H1 (cell line): Measurements from ENCODE around the gene ZMIZ1. TPM values are rescaled to one million over a fixed set of nuclear protein-coding genes. Genes with fewer than 3 reads are reported as not detected.
A peak's percentile ranks its signal among the peaks of the same experiment; 100 is the strongest.

ENCODE experiments used
- BACH1 ChIP-seq: IDR thresholded peaks from 2 replicates; pipeline ENCODE4 v1.6.1; 2012; ENCODE audit warnings: low read length, improper control_type of control experiment
- BRCA1 ChIP-seq: IDR thresholded peaks from 2 replicates; pipeline ENCODE4 v1.6.1; 2012; ENCODE audit warnings: low read depth, low read length, improper control_type of control experiment
- CHD1 ChIP-seq: IDR thresholded peaks from 2 replicates; pipeline ENCODE4 v1.6.1; 2012; ENCODE audit warnings: low read depth, low read length, improper control_type of control experiment
- CREB1 ChIP-seq: IDR thresholded peaks from 2 replicates; pipeline ENCODE4 v1.6.1; 2012; ENCODE audit warnings: inconsistent platforms
- EGR1 ChIP-seq: IDR thresholded peaks from 2 replicates; pipeline ENCODE4 v1.6.1; 2011; ENCODE audit warnings: low read depth, low read length, borderline replicate concordance
- EZH2 ChIP-seq: fragments of 200-600 bp; sonication (generic); IDR thresholded peaks from 2 replicates; pipeline ENCODE4 v1.7.1; 2012; ENCODE audit warnings: low read depth, mild to moderate bottlenecking, moderate library complexity, low read length, inconsistent platforms; ENCODE audit not compliant: severe bottlenecking
- JUN ChIP-seq: IDR thresholded peaks from 2 replicates; pipeline ENCODE4 v1.6.1; 2011; ENCODE audit warnings: low read depth, mild to moderate bottlenecking, improper control_type of control experiment, low read length
- KDM1A ChIP-seq: fragments of 200-600, 300-600 bp; sonication (generic); IDR thresholded peaks from 2 replicates; pipeline ENCODE4 v1.7.1; 2016; ENCODE audit warnings: mild to moderate bottlenecking, low read length, borderline replicate concordance
- NANOG ChIP-seq: IDR thresholded peaks from 2 replicates; pipeline ENCODE4 v1.6.1; 2011; ENCODE audit warnings: low read length, low read depth, mild to moderate bottlenecking, inconsistent platforms; ENCODE audit not compliant: insufficient read depth, poor library complexity, severe bottlenecking
- RFX5 ChIP-seq: IDR thresholded peaks from 2 replicates; pipeline ENCODE4 v1.6.1; 2011; ENCODE audit warnings: low read depth, low read length, improper control_type of control experiment, borderline replicate concordance
- RXRA ChIP-seq: IDR thresholded peaks from 2 replicates; pipeline ENCODE4 v1.6.1; 2011; ENCODE audit warnings: low read depth, mild to moderate bottlenecking, low read length, moderate library complexity; ENCODE audit not compliant: insufficient read depth
- SIN3A ChIP-seq, 2 experiments: IDR thresholded peaks in 1 of 2; conservative IDR thresholded peaks in 1 of 2; 2 replicates each; pipeline ENCODE4 v1.6.1; 2011 to 2012; ENCODE audit warnings: low read length in 2 of 2, improper control_type of control experiment in 1 of 2, low read depth in 1 of 2, mild to moderate bottlenecking in 1 of 2
- SP1 ChIP-seq: IDR thresholded peaks from 2 replicates; pipeline ENCODE4 v1.6.1; 2011; ENCODE audit warnings: low read depth, low read length
- TAF7 ChIP-seq: optimal IDR thresholded peaks from 2 replicates; pipeline ENCODE3; 2011; ENCODE audit warnings: low read depth, mild to moderate bottlenecking, inconsistent platforms, low read length, moderate library complexity, borderline replicate concordance
- TBP ChIP-seq: IDR thresholded peaks from 2 replicates; pipeline ENCODE4 v1.6.1; 2011; ENCODE audit warnings: low read depth, low read length, improper control_type of control experiment
- ZNF274 ChIP-seq: IDR thresholded peaks from 2 replicates; pipeline ENCODE4 v1.7.0; 2012; ENCODE audit warnings: low read length, borderline replicate concordance; ENCODE audit errors: extremely low read depth
- polyA plus RNA-seq, 7 experiments: library from polyadenylated mRNA; depleted of rRNA in 3 of 7; stranded (reverse) in 5 of 7; unstranded in 2 of 7; fragments of >200 nt in 5 of 7; fragments of 200-250 nt in 2 of 7; gene quantifications; 1 replicate in 5 of 7; 2 replicates in 1 of 7; 4 replicates in 1 of 7; pipeline versions ENCODE4 v1.2.1 to v1.2.3, GENCODE V29; 2011 to 2013; ENCODE audit warnings: missing spikeins in 2 of 7, mixed read lengths in 2 of 7
- total RNA-seq: library from RNA; stranded (reverse); fragmentation: NEBNext Ultra II Directional; extraction: Animal tissue kit (Norgen Biotek cat#: 25700); gene quantifications from 2 replicates; pipeline ENCODE4 v1.2.1, GENCODE V29; 2021
- TF ChIP-seq, protein P1 (sequence below): IDR thresholded peaks from 2 replicates; pipeline ENCODE4 v1.6.1; 2012; ENCODE audit warnings: inconsistent platforms
- TF ChIP-seq, protein P2 (sequence below): IDR thresholded peaks from 2 replicates; pipeline ENCODE4 v1.6.1; 2011; ENCODE audit warnings: low read depth, mild to moderate bottlenecking, low read length; ENCODE audit not compliant: insufficient read depth
- TF ChIP-seq, protein P3 (sequence below): IDR thresholded peaks from 2 replicates; pipeline ENCODE4 v1.6.1; 2011; ENCODE audit warnings: low read length, improper control_type of control experiment
- TF ChIP-seq, protein P4 (sequence below): IDR thresholded peaks from 2 replicates; pipeline ENCODE4 v1.6.1; 2012; ENCODE audit warnings: inconsistent platforms

ZMIZ1 gene
- total and polyA plus RNA-seq, 2 of the 8 experiments (the other 6 are each of a cell fraction or from before 2014, with no cell fraction given), result 8.1 to 28.0 TPM

DNA sequence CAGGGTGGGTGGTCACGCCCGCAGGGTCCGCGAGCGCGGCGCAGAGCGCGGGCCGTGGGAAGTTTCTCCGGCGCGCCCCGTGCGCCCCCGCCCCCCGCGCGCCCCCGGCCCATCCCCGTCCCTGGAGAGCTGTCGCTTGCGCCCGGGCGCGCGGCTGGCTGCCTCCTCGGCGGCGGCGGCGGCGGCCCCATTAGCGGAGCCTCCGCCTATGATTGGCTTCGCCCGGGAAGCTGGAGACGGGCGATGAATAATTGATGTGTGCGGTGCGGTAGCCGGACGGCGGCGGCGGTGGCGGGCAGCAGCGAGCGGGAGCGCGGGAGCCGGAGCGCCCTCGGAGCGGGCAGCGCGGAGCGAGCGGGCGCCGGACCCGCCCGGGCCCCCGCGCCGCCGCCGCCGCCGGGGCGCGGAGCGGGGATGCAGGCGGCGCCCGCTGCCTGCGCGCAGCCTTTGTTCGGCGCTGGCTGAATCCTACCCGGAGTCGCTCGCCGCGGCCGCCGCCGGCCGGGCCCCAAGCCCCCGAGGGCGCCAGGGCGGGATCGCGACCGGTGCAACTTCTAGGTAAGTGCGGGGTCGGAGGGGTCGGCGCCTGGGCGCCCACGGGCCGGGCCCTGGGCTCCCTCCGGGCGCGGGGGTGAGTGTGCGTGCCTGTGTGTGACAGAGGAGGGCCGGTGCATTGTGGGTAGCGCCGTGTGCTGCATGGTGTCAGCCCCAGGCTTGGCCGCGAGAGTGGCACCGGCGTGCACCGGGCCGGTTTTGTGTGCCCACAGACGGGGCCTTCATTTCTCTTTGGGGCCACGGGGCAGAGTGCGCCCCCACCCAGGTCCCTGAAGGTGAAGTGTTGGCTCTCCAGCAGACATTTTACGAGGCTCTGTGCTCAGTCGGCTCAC lies 174.7 kb downstream of the ZMIZ1 start (continued):
- no peak for TF ChIP-seq SIN3A (conservative IDR thresholded peaks at IDR 0.05 in 1 of 2, IDR thresholded peaks at IDR 0.05 in 1 of 2; ENCODE audit: low read depth in 1 of 2, low read length in 2 of 2)
- TF ChIP-seq, protein P1, sequence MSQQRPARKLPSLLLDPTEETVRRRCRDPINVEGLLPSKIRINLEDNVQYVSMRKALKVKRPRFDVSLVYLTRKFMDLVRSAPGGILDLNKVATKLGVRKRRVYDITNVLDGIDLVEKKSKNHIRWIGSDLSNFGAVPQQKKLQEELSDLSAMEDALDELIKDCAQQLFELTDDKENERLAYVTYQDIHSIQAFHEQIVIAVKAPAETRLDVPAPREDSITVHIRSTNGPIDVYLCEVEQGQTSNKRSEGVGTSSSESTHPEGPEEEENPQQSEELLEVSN, result no peak; the same call in 1 of the 2 replicates
- TF ChIP-seq NANOG, result peak; percentile 74
- no peak for TF ChIP-seq EGR1
- no peak for TF ChIP-seq ZNF274
- TF ChIP-seq TAF7, result no peak
- no peak for TF ChIP-seq KDM1A
- no peak for TF ChIP-seq SP1
- TF ChIP-seq CHD1, result no peak
- TF ChIP-seq, protein P2, sequence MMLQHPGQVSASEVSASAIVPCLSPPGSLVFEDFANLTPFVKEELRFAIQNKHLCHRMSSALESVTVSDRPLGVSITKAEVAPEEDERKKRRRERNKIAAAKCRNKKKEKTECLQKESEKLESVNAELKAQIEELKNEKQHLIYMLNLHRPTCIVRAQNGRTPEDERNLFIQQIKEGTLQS, result no peak
- TF ChIP-seq BACH1, result no peak
- no peak for TF ChIP-seq RXRA
- peak; percentile 35 for TF ChIP-seq EZH2
- TF ChIP-seq RFX5, result no peak
- no peak for TF ChIP-seq BRCA1
- TF ChIP-seq, protein P3, sequence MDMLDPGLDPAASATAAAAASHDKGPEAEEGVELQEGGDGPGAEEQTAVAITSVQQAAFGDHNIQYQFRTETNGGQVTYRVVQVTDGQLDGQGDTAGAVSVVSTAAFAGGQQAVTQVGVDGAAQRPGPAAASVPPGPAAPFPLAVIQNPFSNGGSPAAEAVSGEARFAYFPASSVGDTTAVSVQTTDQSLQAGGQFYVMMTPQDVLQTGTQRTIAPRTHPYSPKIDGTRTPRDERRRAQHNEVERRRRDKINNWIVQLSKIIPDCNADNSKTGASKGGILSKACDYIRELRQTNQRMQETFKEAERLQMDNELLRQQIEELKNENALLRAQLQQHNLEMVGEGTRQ, result no peak
- TF ChIP-seq JUN, result no peak
- TF ChIP-seq TBP, result no peak
- TF ChIP-seq, protein P4, sequence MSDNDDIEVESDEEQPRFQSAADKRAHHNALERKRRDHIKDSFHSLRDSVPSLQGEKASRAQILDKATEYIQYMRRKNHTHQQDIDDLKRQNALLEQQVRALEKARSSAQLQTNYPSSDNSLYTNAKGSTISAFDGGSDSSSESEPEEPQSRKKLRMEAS, result peak; percentile 49
- TF ChIP-seq CREB1, result no peak
